ENCODE data around the gene B4GALNT2.

Gene B4GALNT2

GRCh38 chr17:49218941-49219913 is 86.7 kb downstream of the B4GALNT2 start:
- TF ChIP-seq POLR2A (IDR thresholded peaks at IDR 0.05; ENCODE audit: extremely low read depth, insufficient read length) = no peak
- TF ChIP-seq MYC (IDR thresholded peaks at IDR 0.05; ENCODE audit: low read depth, low read length) = no peak
- no peak for TF ChIP-seq CTCF (IDR thresholded peaks at IDR 0.05; ENCODE audit: low read depth, low read length)
- peak; percentile 74 for DNase-seq (ENCODE audit: low read depth)
- no peak overlapping the region for H3K4me3 ChIP-seq (ENCODE audit: low read depth, low read length)

GRCh38 chr17:49219987-49220386 is 87.4 kb downstream of the B4GALNT2 start:
- DNase-seq (ENCODE audit: low read depth) = no peak
- no peak overlapping the region for H3K4me3 ChIP-seq (ENCODE audit: low read depth, low read length)
- TF ChIP-seq MYC (IDR thresholded peaks at IDR 0.05; ENCODE audit: low read depth, low read length) (no peak), MAX (IDR thresholded peaks at IDR 0.05; ENCODE audit: low read depth, low read length) (no peak), POLR2A (IDR thresholded peaks at IDR 0.05; ENCODE audit: extremely low read depth, insufficient read length) (no peak), CTCF (IDR thresholded peaks at IDR 0.05; ENCODE audit: low read depth, low read length) (no peak)

DNA sequence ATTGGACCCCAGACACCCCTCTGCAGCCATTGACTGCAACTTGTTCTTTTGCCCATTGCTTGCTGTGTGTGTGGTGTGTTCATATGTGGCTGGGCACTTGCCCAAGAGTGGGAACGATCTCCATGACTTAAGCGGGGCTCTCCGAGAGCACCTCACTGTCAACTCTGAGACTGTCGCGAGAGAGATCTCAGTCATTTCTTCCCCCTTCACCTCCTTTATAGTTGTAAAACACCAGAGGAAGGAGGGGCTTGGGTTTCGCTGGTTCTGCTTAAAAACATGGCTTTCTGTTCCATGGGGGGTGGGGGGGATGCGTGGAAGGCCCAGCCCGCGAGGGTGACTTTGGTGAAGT is 90.6 kb downstream of the B4GALNT2 start:
- DNase-seq (ENCODE audit: low read depth) = no peak
- no peak for TF ChIP-seq MYC (IDR thresholded peaks at IDR 0.05; ENCODE audit: low read depth, low read length)
- no peak for TF ChIP-seq POLR2A (IDR thresholded peaks at IDR 0.05; ENCODE audit: extremely low read depth, insufficient read length)
- no peak for TF ChIP-seq CTCF (IDR thresholded peaks at IDR 0.05; ENCODE audit: low read depth, low read length)
- TF ChIP-seq MAX (IDR thresholded peaks at IDR 0.05; ENCODE audit: low read depth, low read length) = no peak
- H3K4me3 ChIP-seq (ENCODE audit: low read depth, low read length) = no peak overlapping the region

- peak; percentile 87 for TF ChIP-seq CTCF (IDR thresholded peaks at IDR 0.05; ENCODE audit: low read depth, low read length)
- TF ChIP-seq MYC (IDR thresholded peaks at IDR 0.05; ENCODE audit: low read depth, low read length) = no peak
- no peak overlapping the region for H3K4me3 ChIP-seq (ENCODE audit: low read depth, low read length)
- DNase-seq (ENCODE audit: low read depth) = peak; percentile 56
These were observed 91.1 kb downstream of the B4GALNT2 start for GRCh38 chr17:49223517-49224197.

DNA sequence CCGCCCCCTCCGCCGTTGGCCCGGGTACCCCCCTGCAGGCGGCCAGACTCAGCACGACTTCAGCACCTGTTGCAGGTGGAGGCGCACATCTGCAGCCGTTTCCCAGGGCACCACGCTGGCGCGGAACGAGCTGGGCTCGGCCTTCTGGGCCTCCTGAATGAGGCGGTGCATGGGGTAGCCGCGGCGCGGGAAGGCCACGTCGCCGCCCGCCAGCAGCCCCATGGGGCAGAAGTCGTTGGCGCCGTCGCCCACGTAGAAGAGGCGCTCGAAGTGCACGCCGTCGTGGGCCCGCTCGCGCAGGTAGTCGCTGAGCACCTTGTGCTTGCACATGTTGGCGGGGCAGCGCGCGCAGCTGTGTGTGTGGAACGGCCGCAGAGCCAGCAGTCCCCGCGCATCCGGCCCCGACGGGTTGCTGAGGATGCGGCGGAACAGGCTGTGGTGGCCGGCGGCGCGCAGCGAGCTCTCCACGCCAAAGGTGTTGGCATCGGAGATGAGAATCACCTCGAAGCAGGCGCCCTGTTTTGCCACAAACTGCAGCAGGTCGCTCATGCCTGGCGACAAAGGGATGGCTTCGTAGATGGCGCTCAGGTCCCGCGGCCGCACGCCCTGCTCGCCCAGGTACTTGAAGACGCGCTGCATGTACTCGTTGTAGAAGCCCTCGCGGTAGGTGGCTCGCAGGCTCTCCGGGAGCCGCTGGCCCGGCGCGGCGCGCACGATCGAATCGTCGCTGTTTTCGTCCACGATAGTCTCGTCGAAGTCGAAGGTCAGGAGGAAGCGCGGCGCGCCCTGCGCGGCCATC is 91.8 kb downstream of the B4GALNT2 start:
- TF ChIP-seq CTCF (IDR thresholded peaks at IDR 0.05; ENCODE audit: low read depth, low read length) (no peak), POLR2A (IDR thresholded peaks at IDR 0.05; ENCODE audit: extremely low read depth, insufficient read length) (no peak), MAX (IDR thresholded peaks at IDR 0.05; ENCODE audit: low read depth, low read length) (no peak), MYC (IDR thresholded peaks at IDR 0.05; ENCODE audit: low read depth, low read length) (no peak)
- DNase-seq (ENCODE audit: low read depth) = no peak
- H3K4me3 ChIP-seq (ENCODE audit: low read depth, low read length) = no peak overlapping the region
